Hematopoietic multipotent progenitor cell treated with erythropoietin and hydrocortisone succinate and interleukin-3 and kit ligand, for 8 days (in vitro differentiated cells): Measurements from ENCODE around the gene LORICRIN.

ENCODE experiments used
- DNase-seq: peaks from one replicate; pipeline ENCODE4 v3.0.0-alpha.2; 2015

LORICRIN gene

GRCh38 chr1:153306303-153307220 lies 47.1 kb downstream of the LORICRIN start:
- DNase-seq: no peak

- no peak for DNase-seq
These were observed 47.7 kb downstream of the LORICRIN start for GRCh38 chr1:153307221-153307600.

- DNase-seq: no peak
These were observed 49.1 kb downstream of the LORICRIN start for GRCh38 chr1:153308540-153308939.

GRCh38 chr1:153309441-153309840 lies 50.0 kb downstream of the LORICRIN start:
- DNase-seq: no peak

- no peak for DNase-seq
These were observed 51.0 kb downstream of the LORICRIN start for GRCh38 chr1:153310526-153310925.
